Heart left ventricle (tissue), 16 donors: ENCODE measurements around the gene SERPINA12. TPM values are rescaled to one million over a fixed set of nuclear protein-coding genes. Genes with fewer than 3 reads are reported as not detected.

Source experiments
- ATAC-seq, 4 donors: fragments of 200-7000 bp; cut with Tn5 transposase; one replicate each; pipeline ENCODE4 v1.9.1; 2020 to 2022; ENCODE audit warnings: moderate library complexity in 4 of 4, mild to moderate bottlenecking in 3 of 4, moderate number of reproducible peaks in 1 of 4
- DNase-seq, 5 donors: peaks; one replicate each; pipeline ENCODE4 v3.0.0-alpha.2; 2020
- H3K27ac ChIP-seq, 12 donors: fragments of 200-600 bp; sonication (generic) in 4 of 12; one replicate each; pipeline versions ENCODE4 v1.5.0 to v1.8.0; 2016 to 2022; ENCODE audit warnings: mild to moderate bottlenecking in 2 of 12
- H3K27me3 ChIP-seq, 9 donors: fragments of 200-600 bp; sonication (generic) in 2 of 9; one replicate each; pipeline versions ENCODE4 v1.5.1 to v1.8.0; 2016 to 2022; ENCODE audit warnings: mild to moderate bottlenecking in 3 of 9
- H3K36me3 ChIP-seq, 9 donors: fragments of 200-600 bp; sonication (generic) in 2 of 9; one replicate each; pipeline versions ENCODE4 v1.5.0 to v1.8.0; 2018 to 2022; ENCODE audit warnings: mild to moderate bottlenecking in 2 of 9
- H3K4me1 ChIP-seq, 12 donors: fragments of 200-600 bp; sonication (generic) in 4 of 12; one replicate each; pipeline versions ENCODE4 v1.5.0 to v1.8.0; 2016 to 2022; ENCODE audit warnings: mild to moderate bottlenecking in 3 of 12
- H3K4me3 ChIP-seq, 12 donors: fragments of 200-600 bp; sonication (generic) in 4 of 12; one replicate each; pipeline versions ENCODE4 v1.5.0 to v1.8.0; 2017 to 2022; ENCODE audit warnings: mild to moderate bottlenecking in 9 of 12, moderate library complexity in 4 of 12
- H3K9me3 ChIP-seq, 12 donors: fragments of 200-600 bp; sonication (generic) in 4 of 12; one replicate each; pipeline versions ENCODE4 v1.5.0 to v1.8.0; 2016 to 2022; ENCODE audit warnings: mild to moderate bottlenecking in 1 of 12
- POLR2A ChIP-seq, 2 donors: fragments of 450-650 bp; IDR thresholded peaks; one replicate each; pipeline ENCODE4 v1.6.1; 2017; ENCODE audit warnings: antibody characterized with exemption in 2 of 2, mild to moderate bottlenecking in 2 of 2, moderate library complexity in 2 of 2
- WGBS, 4 donors: extraction: QIAGEN DNeasy Blood & Tissue Kit in 2 of 4; methylation state at CpG; one replicate each; pipeline versions ENCODE4 v1.1.5 to v1.1.7; 2013 to 2018; 5-methylcytosine and 5-hydroxymethylcytosine counted together
- intact Hi-C, 10 donors: fragments of 100-400 bp; cut with DNase I; formaldehyde crosslinking; loops; one replicate each; pipeline versions ENCODE4 v1.11.1 to v1.14.2; 2022
- polyA plus RNA-seq, 2 donors: library from polyadenylated mRNA; stranded (reverse); fragments of 200-250 nt; gene quantifications; one replicate each; pipeline ENCODE4 v1.2.3, GENCODE V29; 2013
- total RNA-seq, 9 donors: library from RNA; depleted of rRNA in 2 of 9; stranded (reverse); fragments of >200 nt in 2 of 9; fragmentation: NEBNext Ultra II Directional in 3 of 9; extraction: Animal tissue kit (Norgen Biotek cat#: 25700) in 3 of 9; gene quantifications; one replicate each; pipeline versions ENCODE4 v1.1.0 to v1.2.4, GENCODE V29; 2016 to 2023
- TF ChIP-seq, protein P1 (sequence below), 12 donors: fragments of 200-600 bp; sonication (generic) in 4 of 12; IDR thresholded peaks; one replicate each; pipeline versions ENCODE4 v1.5.0 to v1.8.0; 2018 to 2022; ENCODE audit warnings: antibody characterized with exemption in 12 of 12, mild to moderate bottlenecking in 5 of 12
- donor health status: ischemic (EF 13 %, LVEDD 7.1; RV severe dilation, severe dysfunction).
- donor health status: healthy with polysubstance abuse.
- donor health status: DM: no; HTN: yes; CAD: no.
- donor health status: DM: no; HTN: no; CAD: no.
- donor health status: ischemic (EF 25% LVEDD 6.9; RV normal size, moderate dysfunction).
- donor health status: ischemic (EF 25% LVEDD 5.7; RV mildly dilated, moderate dysfunction).
- donor health status: healthy.
- donor health status: DM: yes; HTN: yes; CAD: no.
- donor health status: ischemic (EF 35%, LVEDD 5.7; RV mildly dilated, moderate dysfunction).
- donor health status: nonischemic (EF 11% LVEDD 7.7; RV severe dilation, severe dysfunction).
- donor health status: DM: yes; HTN: yes; CAD: no.
- donor health status: PGD.
- donor health status: ischemic (EF 29% LVEDD 5.4; RV normal size, mild dysfunction).
- donor health status: nonischemic (EF 23%, LVEDD 6.1; RV moderate dilation, normal function).

Gene SERPINA12
- total and polyA plus RNA-seq, 11 donors = not detected

- DNase-seq = no peak
- no peaks in the 10 kb centered on the region for H3K4me1 ChIP-seq
- H3K27ac ChIP-seq = no peak overlapping the region
- H3K36me3 ChIP-seq = no peaks in the 10 kb centered on the region
- peaks cover 0 to 2% (median 0%) of the 10 kb centered on the region in 9 donors for H3K27me3 ChIP-seq
- intact Hi-C loops = no loop called here
- TF ChIP-seq POLR2A (IDR thresholded peaks at IDR 0.05) = no peak
- TF ChIP-seq, protein P1, sequence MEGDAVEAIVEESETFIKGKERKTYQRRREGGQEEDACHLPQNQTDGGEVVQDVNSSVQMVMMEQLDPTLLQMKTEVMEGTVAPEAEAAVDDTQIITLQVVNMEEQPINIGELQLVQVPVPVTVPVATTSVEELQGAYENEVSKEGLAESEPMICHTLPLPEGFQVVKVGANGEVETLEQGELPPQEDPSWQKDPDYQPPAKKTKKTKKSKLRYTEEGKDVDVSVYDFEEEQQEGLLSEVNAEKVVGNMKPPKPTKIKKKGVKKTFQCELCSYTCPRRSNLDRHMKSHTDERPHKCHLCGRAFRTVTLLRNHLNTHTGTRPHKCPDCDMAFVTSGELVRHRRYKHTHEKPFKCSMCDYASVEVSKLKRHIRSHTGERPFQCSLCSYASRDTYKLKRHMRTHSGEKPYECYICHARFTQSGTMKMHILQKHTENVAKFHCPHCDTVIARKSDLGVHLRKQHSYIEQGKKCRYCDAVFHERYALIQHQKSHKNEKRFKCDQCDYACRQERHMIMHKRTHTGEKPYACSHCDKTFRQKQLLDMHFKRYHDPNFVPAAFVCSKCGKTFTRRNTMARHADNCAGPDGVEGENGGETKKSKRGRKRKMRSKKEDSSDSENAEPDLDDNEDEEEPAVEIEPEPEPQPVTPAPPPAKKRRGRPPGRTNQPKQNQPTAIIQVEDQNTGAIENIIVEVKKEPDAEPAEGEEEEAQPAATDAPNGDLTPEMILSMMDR (IDR thresholded peaks at IDR 0.05) = no peak
- 82 to 90% (median 85%) methylated on average over 16 to 19 of the region's 19 CpGs for WGBS, 4 donors
- peaks cover 0 to 19% (median under 1%) of the 10 kb centered on the region in 12 donors for H3K9me3 ChIP-seq
- H3K4me3 ChIP-seq = no peak overlapping the region
- ATAC-seq = no peak
These were observed 47.6 kb downstream of the SERPINA12 start for GRCh38 chr14:94461526-94462218.

- intact Hi-C loops = no loop called here
- Histone ChIP-seq H3K4me3 (no peak overlapping the region), H3K4me1 (no peaks in the 10 kb centered on the region), H3K27ac (no peak overlapping the region), H3K27me3 (no peaks in the 10 kb centered on the region), H3K9me3 (peaks cover 0 to 21% (median under 1%) of the 10 kb centered on the region in 12 donors), H3K36me3 (no peaks in the 10 kb centered on the region)
- TF ChIP-seq, protein P1 (IDR thresholded peaks at IDR 0.05) = no peak
- TF ChIP-seq POLR2A (IDR thresholded peaks at IDR 0.05) = no peak
- ATAC-seq (no peak), DNase-seq (no peak)
- WGBS, 4 donors = 69 to 71% (median 70%) methylated on average over 8 of the region's 8 CpGs
These were observed 48.4 kb downstream of the SERPINA12 start for GRCh38 chr14:94460631-94461416.

DNA sequence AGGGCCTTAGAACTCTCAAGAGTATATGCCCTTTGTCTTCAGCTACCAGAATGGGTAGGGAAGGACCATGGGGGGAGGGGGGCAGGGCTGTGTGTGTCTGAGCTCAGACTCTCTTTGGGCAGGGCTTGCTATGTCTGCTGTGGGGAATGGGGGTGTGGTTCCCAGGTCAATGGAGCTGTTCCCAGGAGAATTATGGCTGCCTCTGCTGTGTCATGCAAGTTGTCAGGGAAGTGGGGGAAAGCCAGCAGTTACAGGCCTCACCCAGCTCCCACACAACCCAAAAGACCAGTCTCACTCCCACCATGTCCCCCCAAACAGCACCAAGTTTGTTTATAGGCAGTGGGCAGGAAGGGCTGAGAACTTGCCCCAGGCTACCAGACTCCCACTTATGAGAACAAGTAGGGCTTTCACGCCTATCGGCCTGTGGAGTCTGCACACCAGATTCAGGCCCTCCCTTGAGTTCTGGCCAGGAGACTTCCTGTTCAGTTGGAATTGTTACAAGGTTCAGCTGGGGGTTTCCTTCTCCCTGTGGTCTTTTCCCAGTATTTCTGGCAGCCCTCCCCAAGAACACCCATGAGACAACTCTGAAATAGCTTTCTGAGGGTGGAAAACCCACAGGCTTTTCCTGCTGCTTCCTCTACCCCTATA is 50.6 kb downstream of the SERPINA12 start:
- intact Hi-C loops = no loop called here
- H3K27me3 ChIP-seq = peaks cover 0 to 3% (median 0%) of the 10 kb centered on the region in 9 donors
- TF ChIP-seq, protein P1 (IDR thresholded peaks at IDR 0.05) = no peak
- no peak for TF ChIP-seq POLR2A (IDR thresholded peaks at IDR 0.05)
- H3K4me3 ChIP-seq = no peak overlapping the region
- H3K9me3 ChIP-seq = peaks cover 0 to 12% (median 0%) of the 10 kb centered on the region in 12 donors
- H3K36me3 ChIP-seq = no peaks in the 10 kb centered on the region
- no peaks in the 10 kb centered on the region for H3K4me1 ChIP-seq
- no peak overlapping the region for H3K27ac ChIP-seq
- WGBS, 4 donors = 40 to 63% (median 42%) methylated on average over 1 to 2 of the region's 2 CpGs
- ATAC-seq = no peak
- no peak for DNase-seq

GRCh38 chr14:94458096-94458495 is 51.2 kb downstream of the SERPINA12 start:
- 65 to 75% (median 67%) methylated on average over 1 of the region's 1 CpG for WGBS, 4 donors
- no peaks in the 10 kb centered on the region for H3K36me3 ChIP-seq
- TF ChIP-seq, protein P1 (IDR thresholded peaks at IDR 0.05) = no peak
- TF ChIP-seq POLR2A (IDR thresholded peaks at IDR 0.05) = no peak
- H3K4me3 ChIP-seq = no peak overlapping the region
- intact Hi-C loops = no loop called here
- ATAC-seq (no peak), DNase-seq (no peak)
- H3K9me3 ChIP-seq = peaks cover 0 to 12% (median 0%) of the 10 kb centered on the region in 12 donors
- H3K27ac ChIP-seq = no peak overlapping the region
- H3K4me1 ChIP-seq = no peaks in the 10 kb centered on the region
- H3K27me3 ChIP-seq = peaks cover 0 to 4% (median 0%) of the 10 kb centered on the region in 9 donors
